ENCODE results near the gene PRR30. TPM values are rescaled to one million over a fixed set of nuclear protein-coding genes. Genes with fewer than 3 reads are reported as not detected.
"Not testable (repeated sequence)": the region's sequence is repeated elsewhere in the genome, so short reads cannot be mapped to it uniquely, and the experiment has no call there.

PRR30 gene
- total RNA-seq, 4 donors from 2014 or later, result not detected

DNA sequence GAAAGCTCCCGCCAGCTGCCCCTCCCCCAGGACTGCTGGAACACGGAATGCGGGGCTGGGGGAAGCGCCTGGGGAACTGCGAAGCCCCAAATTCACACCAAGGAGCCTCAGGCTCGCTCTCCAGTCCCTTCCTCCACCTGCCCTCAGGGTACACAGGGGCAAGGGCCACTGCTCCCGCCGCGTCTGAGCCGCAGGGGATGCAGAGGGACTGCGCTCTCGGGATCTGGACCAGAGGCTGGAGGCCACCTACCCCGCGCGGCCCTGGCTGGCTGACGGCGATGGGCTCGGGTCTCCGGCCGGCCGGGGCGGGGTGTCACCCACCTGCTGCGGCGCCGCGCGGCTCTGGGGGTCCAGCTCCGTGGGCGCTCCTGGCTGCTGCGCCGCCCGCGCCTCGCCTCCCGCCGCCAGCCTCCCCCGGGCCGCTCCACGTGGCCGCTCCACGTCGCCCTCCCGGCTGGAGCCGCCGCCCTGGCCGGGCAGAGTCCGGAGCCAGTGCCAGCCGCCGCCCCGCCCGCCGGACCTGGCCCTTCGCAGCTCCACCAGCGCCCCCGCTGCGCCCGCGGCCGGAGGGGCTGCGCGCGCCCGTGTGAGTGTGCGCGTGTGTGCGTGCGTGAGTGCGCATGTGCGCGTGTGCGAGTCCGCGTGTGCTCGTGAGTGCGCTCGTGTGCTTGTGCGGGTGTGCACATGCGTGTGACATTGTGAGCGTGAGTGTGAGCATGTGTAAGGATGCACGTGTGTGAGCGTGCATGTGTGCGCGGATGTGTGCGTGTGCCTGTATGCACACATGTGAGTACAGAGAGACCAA, 20.5 kb downstream of the PRR30 start, which contains the start of gene CGREF1:
Gene CGREF1 (minus strand): TSS at position 604 of the 805 bp plus-strand sequence. CDS start 14,762 bp downstream, outside the sequence.
- Histone ChIP-seq H3K9me3 (no peaks in the 10 kb centered on the region), H3K4me1 (peaks cover 0 to 24% (median 5%) of the 10 kb centered on the region in 3 donors), H3K27ac (no peak within 1 kb of the TSS), H3K4me3 (peak within 1 kb of the TSS in 1 of 2 donors; percentile 50), H3K27me3 (peaks cover 40% of the 10 kb centered on the region), H3K36me3 (no peaks in the 10 kb centered on the region)
- TF ChIP-seq POLR2AphosphoS5 (IDR thresholded peaks at IDR 0.05) (no peak), CTCF (IDR thresholded peaks at IDR 0.05) (no peak), EP300 (IDR thresholded peaks at IDR 0.05) (no peak), POLR2A (IDR thresholded peaks at IDR 0.05) (no peak)
- peak; percentile 35 for ATAC-seq
- 26% methylated on average over 6 of the region's 84 CpGs; no CpG with 5 or more reads in 1 of the 2 donors for WGBS, 2 donors (ENCODE audit: low coverage in 1 of 2)

DNA sequence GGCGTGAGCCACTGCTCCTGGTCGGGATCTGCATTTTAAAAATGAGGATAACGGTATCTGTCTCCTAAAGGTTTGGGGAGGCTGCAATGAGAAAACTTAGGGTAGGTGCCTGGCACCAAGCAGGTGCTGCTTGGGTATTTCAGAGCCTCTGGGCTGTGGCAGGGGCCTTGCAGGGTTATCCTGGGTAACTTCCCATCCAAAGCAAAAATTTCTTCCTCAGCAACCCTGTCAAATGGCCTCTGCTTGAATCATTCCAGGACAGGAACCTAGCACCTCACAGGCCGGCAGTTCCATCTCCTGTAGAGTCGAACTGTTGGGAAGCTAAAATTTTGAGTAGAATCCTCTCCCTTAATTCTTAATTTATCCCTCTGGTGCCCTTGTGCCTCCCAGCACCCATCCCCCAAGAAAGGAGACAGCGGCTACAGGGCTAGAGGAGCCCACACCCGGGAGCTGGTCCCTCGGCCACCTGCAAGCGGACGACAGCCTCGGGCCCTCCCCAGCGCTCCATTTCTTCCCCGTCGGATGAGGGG, 21.1 kb downstream of the PRR30 start:
- Histone ChIP-seq H3K9me3 (no peaks in the 10 kb centered on the region), H3K4me3 (peak overlapping the region in 1 of 2 donors; percentile 50), H3K27me3 (peaks cover 40% of the 10 kb centered on the region), H3K27ac (no peak overlapping the region), H3K36me3 (no peaks in the 10 kb centered on the region), H3K4me1 (peaks cover 0 to 17% (median 5%) of the 10 kb centered on the region in 3 donors)
- no peak for ATAC-seq
- no peak for TF ChIP-seq POLR2AphosphoS5 (IDR thresholded peaks at IDR 0.05)
- TF ChIP-seq EP300 (IDR thresholded peaks at IDR 0.05), result no peak
- 21 to 80% methylated on average over 2 to 3 of the region's 14 CpGs for WGBS, 2 donors (ENCODE audit: low coverage in 1 of 2)

GRCh38 chr2:27115519-27115918, 23.7 kb downstream of the PRR30 start:
- Histone ChIP-seq H3K36me3 (no peaks in the 10 kb centered on the region), H3K27ac (no peak overlapping the region), H3K9me3 (no peaks in the 10 kb centered on the region), H3K4me3 (no peak overlapping the region), H3K27me3 (peaks cover 40% of the 10 kb centered on the region), H3K4me1 (peaks cover 0 to 15% (median 5%) of the 10 kb centered on the region in 3 donors)
- no peak for ATAC-seq
- WGBS, 2 donors (ENCODE audit: low coverage in 1 of 2), result 63 to 86% methylated on average over 2 of the region's 2 CpGs
- no peak for TF ChIP-seq POLR2AphosphoS5 (IDR thresholded peaks at IDR 0.05)
- TF ChIP-seq POLR2A (IDR thresholded peaks at IDR 0.05), result no peak
- TF ChIP-seq EP300 (IDR thresholded peaks at IDR 0.05), result no peak
- TF ChIP-seq CTCF (IDR thresholded peaks at IDR 0.05), result no peak

DNA sequence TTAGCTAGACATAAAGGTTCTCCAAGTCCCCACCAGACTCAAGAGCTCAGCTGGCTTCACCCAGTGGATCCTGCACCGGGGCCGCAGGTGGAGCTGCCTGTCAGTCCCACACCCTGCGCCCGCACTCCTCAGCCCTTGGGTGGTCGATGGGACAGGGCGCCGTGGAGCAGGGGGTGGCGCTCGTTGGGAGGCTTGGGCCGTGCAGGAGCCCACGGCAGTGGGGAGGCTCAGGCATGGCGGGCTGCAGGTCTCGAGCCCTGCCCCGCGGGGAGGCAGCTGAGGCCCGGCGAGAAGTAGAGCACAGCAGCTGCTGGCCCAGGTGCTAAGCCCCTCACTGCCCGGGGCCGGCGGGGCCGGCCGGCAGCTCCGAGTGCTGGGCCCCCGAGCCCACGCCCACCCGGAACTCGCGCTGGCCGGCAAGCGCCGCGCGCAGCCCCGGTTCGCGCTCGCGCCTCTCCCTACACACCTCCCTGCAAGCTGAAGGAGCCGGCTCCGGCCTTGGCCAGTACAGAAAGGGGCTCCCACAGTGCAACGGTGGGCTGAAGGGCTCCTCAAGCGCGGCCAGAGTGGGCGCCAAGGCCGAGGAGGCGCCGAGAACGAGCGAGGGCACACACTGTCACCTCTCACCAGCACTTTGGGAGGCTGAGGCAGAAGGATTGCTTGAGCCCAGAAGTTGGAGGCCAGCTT, 27.7 kb downstream of the PRR30 start:
- not testable (repeated sequence) for H3K4me3 ChIP-seq, H3K9me3 ChIP-seq, H3K36me3 ChIP-seq, H3K4me1 ChIP-seq, H3K27ac ChIP-seq, ATAC-seq
- H3K27me3 ChIP-seq, result peaks cover 25% of the 10 kb centered on the region
- WGBS, 2 donors (ENCODE audit: low coverage in 1 of 2), result no CpG with 5 or more reads among the region's 49 CpGs

GRCh38 chr2:27110603-27111352, 28.4 kb downstream of the PRR30 start:
- H3K27me3 ChIP-seq, result peaks cover 25% of the 10 kb centered on the region
- H3K9me3 ChIP-seq, ATAC-seq, H3K27ac ChIP-seq, H3K4me3 ChIP-seq, H3K4me1 ChIP-seq, H3K36me3 ChIP-seq: not testable (repeated sequence)
- WGBS, 2 donors (ENCODE audit: low coverage in 1 of 2), result 80 to 85% methylated on average over 7 to 12 of the region's 24 CpGs

- H3K4me1 ChIP-seq, result no peaks in the 10 kb centered on the region
- 80 to 100% methylated on average over 2 to 3 of the region's 3 CpGs for WGBS, 2 donors (ENCODE audit: low coverage in 1 of 2)
These were observed 30.1 kb downstream of the PRR30 start for GRCh38 chr2:27109083-27109482.

More at GRCh38 chr2:27109083-27109482, 30.1 kb downstream of the PRR30 start:
- Histone ChIP-seq H3K4me3 (no peak overlapping the region), H3K36me3 (no peaks in the 10 kb centered on the region), H3K9me3 (no peaks in the 10 kb centered on the region), H3K27ac (no peak overlapping the region), H3K27me3 (peaks cover 42% of the 10 kb centered on the region)
- ATAC-seq, result no peak
- TF ChIP-seq CTCF (IDR thresholded peaks at IDR 0.05), result no peak
- TF ChIP-seq EP300 (IDR thresholded peaks at IDR 0.05), result no peak
- no peak for TF ChIP-seq POLR2A (IDR thresholded peaks at IDR 0.05)
- no peak for TF ChIP-seq POLR2AphosphoS5 (IDR thresholded peaks at IDR 0.05)

Measured in gastroesophageal sphincter (tissue), 4 donors.